Gastrocnemius medialis (tissue), 4 donors: Measurements from ENCODE around the gene GINS2.

Experiments
- POLR2A ChIP-seq, 2 donors: fragments of 450-650 bp; IDR thresholded peaks; one replicate each; pipeline ENCODE4 v1.6.1; 2017; ENCODE audit warnings: antibody characterized with exemption in 2 of 2, mild to moderate bottlenecking in 2 of 2, moderate library complexity in 2 of 2
- TF ChIP-seq, protein P1 (sequence below), 5 experiments: fragments of 450-650 bp in 3 of 5; fragments of 200-600 bp in 2 of 5; sonication (generic) in 2 of 5; IDR thresholded peaks in 4 of 5; conservative IDR thresholded peaks in 1 of 5; 1 replicate in 4 of 5; 2 replicates in 1 of 5; pipeline ENCODE4 v1.5.1; 2016 to 2019; ENCODE audit warnings: antibody characterized with exemption in 5 of 5, mild to moderate bottlenecking in 3 of 5, moderate library complexity in 3 of 5

- TF ChIP-seq, protein P1, sequence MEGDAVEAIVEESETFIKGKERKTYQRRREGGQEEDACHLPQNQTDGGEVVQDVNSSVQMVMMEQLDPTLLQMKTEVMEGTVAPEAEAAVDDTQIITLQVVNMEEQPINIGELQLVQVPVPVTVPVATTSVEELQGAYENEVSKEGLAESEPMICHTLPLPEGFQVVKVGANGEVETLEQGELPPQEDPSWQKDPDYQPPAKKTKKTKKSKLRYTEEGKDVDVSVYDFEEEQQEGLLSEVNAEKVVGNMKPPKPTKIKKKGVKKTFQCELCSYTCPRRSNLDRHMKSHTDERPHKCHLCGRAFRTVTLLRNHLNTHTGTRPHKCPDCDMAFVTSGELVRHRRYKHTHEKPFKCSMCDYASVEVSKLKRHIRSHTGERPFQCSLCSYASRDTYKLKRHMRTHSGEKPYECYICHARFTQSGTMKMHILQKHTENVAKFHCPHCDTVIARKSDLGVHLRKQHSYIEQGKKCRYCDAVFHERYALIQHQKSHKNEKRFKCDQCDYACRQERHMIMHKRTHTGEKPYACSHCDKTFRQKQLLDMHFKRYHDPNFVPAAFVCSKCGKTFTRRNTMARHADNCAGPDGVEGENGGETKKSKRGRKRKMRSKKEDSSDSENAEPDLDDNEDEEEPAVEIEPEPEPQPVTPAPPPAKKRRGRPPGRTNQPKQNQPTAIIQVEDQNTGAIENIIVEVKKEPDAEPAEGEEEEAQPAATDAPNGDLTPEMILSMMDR (IDR thresholded peaks at IDR 0.05 in 4 of 5, conservative IDR thresholded peaks at IDR 0.05 in 1 of 5): no peak
- TF ChIP-seq POLR2A (IDR thresholded peaks at IDR 0.05): no peak
Observed at GRCh38 chr16:85643631-85644030, 45.1 kb downstream of the GINS2 start.
